H9 (cell line): ENCODE data around the gene ENDOU. TPM values are rescaled to one million over a fixed set of nuclear protein-coding genes. Genes with fewer than 3 reads are reported as not detected.

Experiments
- DNase-seq: peaks from one replicate; pipeline ENCODE4 v3.0.0-alpha.2; 2017
- H2AFZ ChIP-seq: one replicate; pipeline ENCODE4 v1.6.1; 2013; ENCODE audit warnings: mild to moderate bottlenecking, low read length, control low read depth, moderate library complexity
- H2AK5ac ChIP-seq: 2 replicates; pipeline ENCODE4 v1.6.1; 2013; ENCODE audit warnings: low read length, control low read depth, mixed read lengths; ENCODE audit not compliant: insufficient read length
- H2BK120ac ChIP-seq: one replicate; pipeline ENCODE4 v1.6.1; 2013; ENCODE audit warnings: low read depth, mild to moderate bottlenecking, low read length, control low read depth, inconsistent platforms; ENCODE audit not compliant: poor library complexity, severe bottlenecking
- H2BK12ac ChIP-seq: 2 replicates; pipeline ENCODE4 v1.6.1; 2013; ENCODE audit warnings: low read length, control low read depth, mixed read lengths, low read depth; ENCODE audit not compliant: insufficient read length
- H2BK15ac ChIP-seq: 2 replicates; pipeline ENCODE4 v1.6.1; 2013; ENCODE audit warnings: low read depth, low read length, control low read depth
- H2BK20ac ChIP-seq: one replicate; pipeline ENCODE4 v1.6.1; 2013; ENCODE audit warnings: low read depth, mild to moderate bottlenecking, low read length, control low read depth, inconsistent platforms; ENCODE audit not compliant: poor library complexity, severe bottlenecking
- H2BK5ac ChIP-seq: 2 replicates; pipeline ENCODE4 v1.6.1; 2013; ENCODE audit warnings: low read length, control low read depth, mixed read lengths; ENCODE audit not compliant: insufficient read length
- H3K14ac ChIP-seq: 2 replicates; pipeline ENCODE4 v1.6.1; 2013; ENCODE audit warnings: low read length, control low read depth; ENCODE audit not compliant: insufficient read depth
- H3K18ac ChIP-seq: 2 replicates; pipeline ENCODE4 v1.6.1; 2013; ENCODE audit warnings: low read depth, mild to moderate bottlenecking, mixed read lengths, low read length, control low read depth; ENCODE audit not compliant: insufficient read length
- H3K23ac ChIP-seq: 2 replicates; pipeline ENCODE4 v1.6.1; 2013; ENCODE audit warnings: low read length, control low read depth, mixed read lengths, low read depth; ENCODE audit not compliant: insufficient read length
- H3K23me2 ChIP-seq: 2 replicates; pipeline ENCODE4 v1.6.1; 2013; ENCODE audit warnings: low read depth, mild to moderate bottlenecking, mixed read lengths, low read length, control low read depth; ENCODE audit not compliant: insufficient read length, poor library complexity, severe bottlenecking
- H3K27ac ChIP-seq: 2 replicates; pipeline ENCODE4 v1.5.1; 2013; ENCODE audit warnings: low read length, control low read depth, mixed read lengths, low read depth; ENCODE audit not compliant: insufficient read length
- H3K27me3 ChIP-seq: 2 replicates; pipeline ENCODE4 v1.6.1; 2013; ENCODE audit warnings: low read length, control low read depth, inconsistent platforms; ENCODE audit not compliant: insufficient read depth
- H3K4ac ChIP-seq: 2 replicates; pipeline ENCODE4 v1.6.1; 2013; ENCODE audit warnings: low read depth, mild to moderate bottlenecking, control low read depth, inconsistent platforms, low read length, moderate library complexity
- H3K4me1 ChIP-seq: 2 replicates; pipeline ENCODE4 v1.6.1; 2013; ENCODE audit warnings: low read length, control low read depth, inconsistent platforms; ENCODE audit not compliant: insufficient read depth
- H3K4me2 ChIP-seq: 2 replicates; pipeline ENCODE4 v1.6.1; 2013; ENCODE audit warnings: low read length, control low read depth, mixed read lengths; ENCODE audit not compliant: insufficient read length, insufficient read depth
- H3K56ac ChIP-seq: 2 replicates; pipeline ENCODE4 v1.6.1; 2013; ENCODE audit warnings: low read depth, mild to moderate bottlenecking, mixed read lengths, low read length, control low read depth; ENCODE audit not compliant: insufficient read length
- H3K79me1 ChIP-seq: 2 replicates; pipeline ENCODE4 v1.6.1; 2013; ENCODE audit warnings: low read depth, mild to moderate bottlenecking, moderate library complexity, low read length, control low read depth, inconsistent platforms; ENCODE audit not compliant: insufficient read depth, poor library complexity, severe bottlenecking
- H3K79me2 ChIP-seq: 2 replicates; pipeline ENCODE4 v1.6.1; 2013; ENCODE audit warnings: low read length, control low read depth, inconsistent platforms; ENCODE audit not compliant: insufficient read depth
- H3K9ac ChIP-seq: 2 replicates; pipeline ENCODE4 v1.6.1; 2013; ENCODE audit warnings: low read length, control low read depth, mixed read lengths; ENCODE audit not compliant: insufficient read length; ENCODE audit errors: extremely low read depth
- H3K9me3 ChIP-seq: one replicate; pipeline ENCODE4 v1.6.1; 2013; ENCODE audit warnings: low read depth, low read length, inconsistent platforms; ENCODE audit not compliant: control insufficient read depth
- H3T11ph ChIP-seq: one replicate; pipeline ENCODE4 v1.6.1; 2013; ENCODE audit warnings: mild to moderate bottlenecking, low read length, control low read depth, inconsistent platforms
- H4K20me1 ChIP-seq: one replicate; pipeline ENCODE4 v1.6.1; 2013; ENCODE audit not compliant: control insufficient read depth, insufficient read length, insufficient read depth
- H4K5ac ChIP-seq: 2 replicates; pipeline ENCODE4 v1.6.1; 2013; ENCODE audit warnings: low read depth, mild to moderate bottlenecking, mixed read lengths, low read length, control low read depth; ENCODE audit not compliant: insufficient read length
- H4K8ac ChIP-seq: replicated peaks from 2 replicates; pipeline ENCODE4 v1.6.1; 2013; ENCODE audit warnings: low read length, control low read depth, mixed read lengths, low read depth; ENCODE audit not compliant: insufficient read length
- H4K91ac ChIP-seq: 2 replicates; pipeline ENCODE4 v1.6.1; 2013; ENCODE audit warnings: low read depth, mild to moderate bottlenecking, moderate library complexity, mixed read lengths, low read length, control low read depth; ENCODE audit not compliant: insufficient read length
- H3K27ac Mint-ChIP-seq, 3 experiments: 2 replicates in 2 of 3; 3 replicates in 1 of 3; pipeline ENCODE4 v1.8.0; 2020 to 2021; ENCODE audit warnings: mixed read lengths in 3 of 3, mild to moderate bottlenecking in 1 of 3, moderate library complexity in 1 of 3
- H3K27me3 Mint-ChIP-seq: 2 replicates; pipeline ENCODE4 v1.8.0; 2021; ENCODE audit warnings: low read depth, mild to moderate bottlenecking, moderate library complexity, mixed read lengths
- H3K36me3 Mint-ChIP-seq, 3 experiments: 2 replicates in 2 of 3; 3 replicates in 1 of 3; pipeline ENCODE4 v1.8.0; 2020 to 2021; ENCODE audit warnings: low read depth in 3 of 3, mixed read lengths in 3 of 3; ENCODE audit not compliant: insufficient read depth in 1 of 3
- H3K4me1 Mint-ChIP-seq, 2 experiments: 2 replicates each; pipeline ENCODE4 v1.8.0; 2020; ENCODE audit warnings: mixed read lengths in 2 of 2
- H3K4me3 Mint-ChIP-seq, 2 experiments: 2 replicates in 1 of 2; 3 replicates in 1 of 2; pipeline ENCODE4 v1.8.0; 2020 to 2021; ENCODE audit warnings: mild to moderate bottlenecking in 2 of 2, mixed read lengths in 2 of 2, moderate library complexity in 1 of 2
- H3K9me3 Mint-ChIP-seq, 2 experiments: 2 replicates in 1 of 2; 3 replicates in 1 of 2; pipeline ENCODE4 v1.8.0; 2020; ENCODE audit warnings: mild to moderate bottlenecking in 2 of 2, mixed read lengths in 2 of 2, moderate library complexity in 1 of 2
- CTCF ChIP-seq: fragments of 200-600 bp; sonication (generic); conservative IDR thresholded peaks from 3 replicates; pipeline ENCODE4 v1.8.0; 2021; ENCODE audit warnings: antibody characterized with exemption, mild to moderate bottlenecking
- WGBS: extraction: QIAGEN DNeasy Blood & Tissue Kit; methylation state at CpG from one replicate; pipeline ENCODE4 v1.1.7; 2013; ENCODE audit warnings: missing lambda C conversion rate, low lambda C conversion rate, mixed read lengths; ENCODE audit not compliant: insufficient read length; ENCODE audit errors: extremely low coverage; 5-methylcytosine and 5-hydroxymethylcytosine counted together
- total RNA-seq: library from RNA; stranded (reverse); gene quantifications from 2 replicates; pipeline ENCODE4 v1.2.1, GENCODE V29; 2021

The ENDOU gene
- total RNA-seq, 1 experiment from 2014 or later = not detected

GRCh38 chr12:47753021-47754001 is 28.0 kb upstream of the ENDOU start:
- Mint-ChIP-seq H3K4me3 (0 out of 5 replicates have a peak overlapping the region, but pooled peaks of 1 of the 2 experiments have one; percentile 53), H3K36me3 (peaks cover 0 to 8% (median 6%) of the 10 kb centered on the region in 3 experiments; a peak in 5 of 7 replicates), H3K27ac (peak overlapping the region; percentile 78 to 96 (median 96); a peak in 6 of 7 replicates), H3K9me3 (no peaks in the 10 kb centered on the region), H3K27me3 (no peaks in the 10 kb centered on the region; the same call in none of the 2 replicates), H3K4me1 (peaks cover 23 to 30% of the 10 kb centered on the region in 2 experiments)
- no peak overlapping the region for H3T11ph ChIP-seq
- H2BK120ac ChIP-seq = no peak overlapping the region
- H3K4ac ChIP-seq = no peak overlapping the region
- no peak overlapping the region for H3K56ac ChIP-seq
- H3K4me1 ChIP-seq = peaks cover 23% of the 10 kb centered on the region
- no peak overlapping the region for H3K23ac ChIP-seq
- peak overlapping the region; percentile 47 for H4K91ac ChIP-seq
- no peaks in the 10 kb centered on the region for H3K79me2 ChIP-seq
- no peaks in the 10 kb centered on the region for H3K79me1 ChIP-seq
- no peak overlapping the region for H3K18ac ChIP-seq
- peak overlapping the region; percentile 63 for H3K27ac ChIP-seq
- H3K9ac ChIP-seq = no peak overlapping the region
- H3K9me3 ChIP-seq = no peaks in the 10 kb centered on the region
- DNase-seq = peak; percentile 94
- H2BK20ac ChIP-seq = no peak overlapping the region
- TF ChIP-seq CTCF = no peak
- peak overlapping the region; percentile 60; the same call in 1 of the 2 replicates for H3K14ac ChIP-seq
- no peaks in the 10 kb centered on the region for H4K20me1 ChIP-seq
- no peak overlapping the region for H2AK5ac ChIP-seq
- H4K8ac ChIP-seq = no peak overlapping the region
- H2BK5ac ChIP-seq = no peak overlapping the region
- no peaks in the 10 kb centered on the region for H3K27me3 ChIP-seq
- no CpG with 5 or more reads among the region's 11 CpGs for whole genome bisulfite sequencing
- no peak overlapping the region for H2BK12ac ChIP-seq
- H2AFZ ChIP-seq = no peak overlapping the region
- no peak overlapping the region for H4K5ac ChIP-seq
- H3K23me2 ChIP-seq = no peaks in the 10 kb centered on the region
- no peak overlapping the region for H2BK15ac ChIP-seq
- H3K4me2 ChIP-seq = no peak overlapping the region
